Fibroblast of pulmonary artery (primary cell): ENCODE results near the gene PFN4.
"Not testable (repeated sequence)": the region's sequence is repeated elsewhere in the genome, so short reads cannot be mapped to it uniquely, and the experiment has no call there.

Experiments
- DNase-seq: peaks from one replicate; pipeline ENCODE4 v3.0.0-alpha.2; 2010; ENCODE audit warnings: low read depth
- H3K4me3 ChIP-seq: replicated peaks from 2 replicates; pipeline ENCODE4 v1.5.1; 2011; ENCODE audit warnings: low read depth, mild to moderate bottlenecking, control low read depth, low read length, moderate library complexity
- TF ChIP-seq, protein P1 (sequence below): IDR thresholded peaks from 2 replicates; pipeline ENCODE4 v1.5.1; 2011; ENCODE audit warnings: mild to moderate bottlenecking, control low read depth, low read length, inconsistent platforms; ENCODE audit errors: missing control alignments

The PFN4 gene

GRCh38 chr2:24115057-24115456, 8.1 kb downstream of the PFN4 start:
- TF ChIP-seq, protein P1, sequence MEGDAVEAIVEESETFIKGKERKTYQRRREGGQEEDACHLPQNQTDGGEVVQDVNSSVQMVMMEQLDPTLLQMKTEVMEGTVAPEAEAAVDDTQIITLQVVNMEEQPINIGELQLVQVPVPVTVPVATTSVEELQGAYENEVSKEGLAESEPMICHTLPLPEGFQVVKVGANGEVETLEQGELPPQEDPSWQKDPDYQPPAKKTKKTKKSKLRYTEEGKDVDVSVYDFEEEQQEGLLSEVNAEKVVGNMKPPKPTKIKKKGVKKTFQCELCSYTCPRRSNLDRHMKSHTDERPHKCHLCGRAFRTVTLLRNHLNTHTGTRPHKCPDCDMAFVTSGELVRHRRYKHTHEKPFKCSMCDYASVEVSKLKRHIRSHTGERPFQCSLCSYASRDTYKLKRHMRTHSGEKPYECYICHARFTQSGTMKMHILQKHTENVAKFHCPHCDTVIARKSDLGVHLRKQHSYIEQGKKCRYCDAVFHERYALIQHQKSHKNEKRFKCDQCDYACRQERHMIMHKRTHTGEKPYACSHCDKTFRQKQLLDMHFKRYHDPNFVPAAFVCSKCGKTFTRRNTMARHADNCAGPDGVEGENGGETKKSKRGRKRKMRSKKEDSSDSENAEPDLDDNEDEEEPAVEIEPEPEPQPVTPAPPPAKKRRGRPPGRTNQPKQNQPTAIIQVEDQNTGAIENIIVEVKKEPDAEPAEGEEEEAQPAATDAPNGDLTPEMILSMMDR = no peak
- peak; percentile 43 for DNase-seq
- no peak overlapping the region for H3K4me3 ChIP-seq

DNA sequence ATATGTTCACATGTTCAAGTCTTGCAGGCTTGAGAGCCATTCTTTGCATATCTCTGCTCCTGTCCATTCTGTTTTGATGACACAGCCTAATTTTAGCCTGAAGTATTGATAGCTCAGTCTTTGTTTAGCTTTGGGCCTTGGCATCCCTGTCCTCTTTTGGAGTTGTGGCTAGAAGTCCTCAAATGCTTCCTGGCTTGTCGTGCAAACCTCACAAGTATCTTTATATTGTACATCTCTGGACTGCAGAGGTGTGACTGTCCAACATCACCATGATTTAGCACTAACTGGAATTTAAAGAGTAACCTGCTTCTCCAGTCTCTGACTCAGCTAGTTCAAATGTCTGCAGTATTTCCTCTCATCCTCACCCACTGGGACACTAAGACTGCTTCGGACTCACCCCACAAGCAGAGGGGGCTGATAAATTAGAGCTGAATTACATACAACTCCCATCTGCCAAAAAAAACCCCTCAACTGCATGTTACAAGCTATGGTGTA, 11.7 kb downstream of the PFN4 start:
- DNase-seq = no peak

GRCh38 chr2:24110660-24111303, 12.4 kb downstream of the PFN4 start:
- TF ChIP-seq, protein P1 = no peak
- no peak overlapping the region for H3K4me3 ChIP-seq
- no peak for DNase-seq

More for the DNA sequence above, 11.7 kb downstream of the PFN4 start:
- TF ChIP-seq, protein P1 = no peak
- H3K4me3 ChIP-seq = no peak overlapping the region

DNA sequence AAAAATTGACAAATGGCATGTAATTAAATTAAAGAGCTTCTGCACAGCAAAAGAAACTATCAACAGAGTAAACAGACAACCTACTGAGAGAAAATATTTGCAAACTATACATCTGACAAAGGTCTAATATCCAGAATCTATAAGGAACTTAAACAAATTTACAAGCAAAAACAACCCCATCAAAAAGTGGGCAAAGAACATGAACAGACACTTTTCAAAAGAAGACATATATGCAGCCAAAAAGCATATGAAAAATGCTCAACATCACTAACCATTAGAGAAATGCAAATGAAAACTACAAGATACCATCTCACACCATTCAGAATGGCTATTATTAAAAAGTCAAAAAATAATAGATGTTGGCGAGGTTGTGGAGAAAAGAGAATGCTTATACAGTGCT, 13.7 kb downstream of the PFN4 start:
- not testable (repeated sequence) for DNase-seq, H3K4me3 ChIP-seq

DNA sequence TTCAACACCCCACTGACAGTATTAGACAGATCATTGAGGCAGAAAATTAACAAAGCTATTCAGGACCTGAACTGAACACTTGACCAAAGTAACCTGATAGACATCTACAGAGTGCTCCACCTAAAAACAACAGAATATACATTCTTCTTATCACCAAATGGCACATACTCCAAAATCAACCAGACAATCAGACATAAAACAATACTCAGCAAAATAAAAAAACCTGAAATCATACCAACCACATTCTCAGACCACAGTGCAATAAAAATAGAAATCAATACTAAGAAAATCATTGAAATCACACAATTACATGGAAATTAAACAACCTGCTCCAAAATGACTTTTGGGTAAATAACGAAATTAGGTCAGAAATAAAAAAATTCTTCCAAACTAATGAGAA, 15.8 kb downstream of the PFN4 start:
- no peak for DNase-seq
- TF ChIP-seq, protein P1 = no peak

GRCh38 chr2:24106786-24107185, 16.3 kb downstream of the PFN4 start:
- DNase-seq = no peak
- no peak overlapping the region for H3K4me3 ChIP-seq
- TF ChIP-seq, protein P1 = no peak

More for the DNA sequence above, 15.8 kb downstream of the PFN4 start:
- no peak overlapping the region for H3K4me3 ChIP-seq

DNA sequence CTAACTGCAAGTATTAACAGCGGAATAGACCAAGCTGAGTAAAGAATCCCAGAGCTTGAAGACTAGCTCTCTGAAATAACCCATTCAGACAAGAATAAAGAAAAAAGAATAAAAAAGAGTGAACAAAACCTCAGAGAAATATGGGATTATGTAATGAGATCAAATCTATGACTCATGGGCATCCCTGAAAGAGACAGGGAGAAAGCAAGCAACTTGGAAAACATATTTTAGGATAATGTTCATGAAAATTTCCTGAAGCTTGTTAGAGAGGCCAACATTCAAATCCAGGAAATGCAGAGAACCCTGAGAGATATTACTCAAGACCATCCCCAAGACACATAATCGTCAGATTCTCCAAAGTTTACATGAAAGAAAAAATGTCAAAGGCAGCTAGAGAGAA, 17.3 kb downstream of the PFN4 start:
- no peak overlapping the region for H3K4me3 ChIP-seq
- peak; percentile 54 for DNase-seq
- TF ChIP-seq, protein P1 = no peak
